Measurements from ENCODE around the gene NPLOC4. TPM values are rescaled to one million over a fixed set of nuclear protein-coding genes. Genes with fewer than 3 reads are reported as not detected.

NPLOC4 gene
- total and polyA plus RNA-seq, 2 of the 13 experiments (the other 11 are each of a cell fraction or from before 2014, with no cell fraction given) = 57.0 to 97.0 TPM

DNA sequence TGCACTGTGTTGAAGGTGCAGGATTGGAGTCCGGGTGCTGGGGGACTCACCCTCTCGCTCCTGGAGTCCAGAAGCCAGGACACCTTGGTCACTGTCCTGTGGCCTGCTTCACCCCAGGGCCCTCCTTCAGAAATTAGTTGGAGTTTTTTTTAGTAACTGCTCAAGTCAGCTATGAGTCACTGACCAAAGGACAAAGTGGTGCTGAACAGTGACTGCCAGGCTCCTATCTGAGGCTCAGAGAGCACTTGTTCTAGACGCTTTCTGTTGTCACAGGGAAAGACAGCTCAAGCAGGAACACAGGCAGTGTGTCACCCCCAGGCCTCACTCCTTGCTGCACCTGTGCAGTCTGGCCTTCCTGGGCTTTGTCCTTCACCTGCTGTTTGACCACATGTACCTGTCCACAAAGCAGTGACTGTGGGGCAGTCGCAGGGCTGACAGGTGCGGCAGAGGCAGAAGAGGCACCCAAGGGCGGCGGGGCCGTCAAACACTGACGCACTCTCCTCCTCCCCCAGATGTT is 80.7 kb downstream of the NPLOC4 start (continued):
- TF ChIP-seq, protein P1, sequence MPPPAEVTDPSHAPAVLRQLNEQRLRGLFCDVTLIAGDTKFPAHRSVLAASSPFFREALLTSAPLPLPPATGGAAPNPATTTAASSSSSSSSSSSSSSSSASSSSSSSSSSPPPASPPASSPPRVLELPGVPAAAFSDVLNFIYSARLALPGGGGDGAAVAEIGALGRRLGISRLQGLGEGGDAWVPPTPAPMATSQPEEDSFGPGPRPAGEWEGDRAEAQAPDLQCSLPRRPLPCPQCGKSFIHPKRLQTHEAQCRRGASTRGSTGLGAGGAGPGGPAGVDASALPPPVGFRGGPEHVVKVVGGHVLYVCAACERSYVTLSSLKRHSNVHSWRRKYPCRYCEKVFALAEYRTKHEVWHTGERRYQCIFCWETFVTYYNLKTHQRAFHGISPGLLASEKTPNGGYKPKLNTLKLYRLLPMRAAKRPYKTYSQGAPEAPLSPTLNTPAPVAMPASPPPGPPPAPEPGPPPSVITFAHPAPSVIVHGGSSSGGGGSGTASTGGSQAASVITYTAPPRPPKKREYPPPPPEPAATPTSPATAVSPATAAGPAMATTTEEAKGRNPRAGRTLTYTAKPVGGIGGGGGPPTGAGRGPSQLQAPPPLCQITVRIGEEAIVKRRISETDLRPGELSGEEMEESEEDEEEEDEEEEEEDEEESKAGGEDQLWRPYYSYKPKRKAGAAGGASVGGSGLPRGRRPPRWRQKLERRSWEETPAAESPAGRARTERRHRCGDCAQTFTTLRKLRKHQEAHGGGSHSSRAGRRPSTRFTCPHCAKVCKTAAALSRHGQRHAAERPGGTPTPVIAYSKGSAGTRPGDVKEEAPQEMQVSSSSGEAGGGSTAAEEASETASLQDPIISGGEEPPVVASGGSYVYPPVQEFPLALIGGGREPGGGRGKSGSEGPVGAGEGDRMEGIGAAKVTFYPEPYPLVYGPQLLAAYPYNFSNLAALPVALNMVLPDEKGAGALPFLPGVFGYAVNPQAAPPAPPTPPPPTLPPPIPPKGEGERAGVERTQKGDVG (CRISPR knock-in tag; IDR thresholded peaks at IDR 0.05; ENCODE audit: borderline replicate concordance) = no peak
- TF ChIP-seq YY1 (IDR thresholded peaks at IDR 0.05; ENCODE audit: insufficient read depth, insufficient replicate concordance, low read depth, low read length) (no peak), POLR2AphosphoS5 (IDR thresholded peaks at IDR 0.05; ENCODE audit: low read depth, low read length) (peak; percentile 26; the same call in 1 of the 2 replicates)

DNA sequence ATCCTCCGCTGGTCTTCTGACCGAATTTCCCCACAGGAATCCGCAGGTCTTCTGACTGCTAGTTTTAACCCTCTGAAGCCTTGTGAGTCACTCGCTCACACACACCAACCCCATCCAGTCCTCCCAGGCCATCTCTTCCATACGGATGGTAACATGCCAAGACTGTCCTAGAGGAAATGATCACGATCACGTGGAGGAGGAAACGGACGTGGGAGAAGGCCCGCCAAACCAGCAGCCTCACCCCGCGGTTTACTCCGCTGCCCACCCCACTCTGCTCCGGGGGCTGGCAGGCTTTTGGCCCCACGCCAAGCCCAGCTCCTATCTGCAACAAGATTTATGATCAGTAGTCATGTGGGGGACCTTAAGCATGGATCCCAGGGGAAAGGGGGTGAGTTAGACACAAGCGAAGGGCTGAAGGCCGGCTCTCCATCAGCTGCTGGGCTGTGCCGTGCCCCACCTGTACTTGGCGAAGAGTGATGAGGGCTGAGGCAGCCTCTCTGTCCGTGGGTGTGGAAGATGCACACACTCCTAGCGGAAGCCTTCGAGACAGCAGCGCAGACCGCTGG is 83.2 kb downstream of the NPLOC4 start:
- peak overlapping the region; percentile 67 for H3K27ac ChIP-seq (ENCODE audit: extremely low read length, insufficient read depth, low read length)
- ChIA-PET CTCF (ENCODE audit: low intra/inter-chr PET ratio, low total read pairs) (no interaction called here), POLR2A (no interaction called here)
- H3K9me3 ChIP-seq (ENCODE audit: low read length) = no peaks in the 10 kb centered on the region
- no peaks in the 10 kb centered on the region; a peak in 1 of 5 replicates for H3K27me3 ChIP-seq (ENCODE audit: control insufficient read depth in 1 of 2, insufficient read depth in 2 of 2, low read length in 2 of 2)
- intact Hi-C loops (cut with micrococcal nuclease; ENCODE audit: unreplicated experiment) = loop anchor here (2.0 kb wide), 1 partner anchor 23 kb away; no protein-coding TSS in a partner anchor
- in situ Hi-C loops (cut with HindIII; ENCODE audit: extremely low pct_ligation_motif_present, low pct_unique_long_range_greater_than_20kb) = no loop called here
- peaks cover 10% of the 10 kb centered on the region for H3K79me2 ChIP-seq (ENCODE audit: insufficient read depth, low read length)
- DNase-seq (ENCODE audit: low spot score) = no peak
- peak overlapping the region; percentile 95 to 97 (median 96) for H3K4me3 ChIP-seq (replicated peaks in 1 of 3; ENCODE audit: insufficient read depth in 1 of 3, low read depth in 2 of 3, low read length in 3 of 3)
- no peak for FAIRE-seq
- H3K9ac ChIP-seq (ENCODE audit: insufficient read depth, low read depth, low read length) = peak overlapping the region; percentile 79; the same call in 1 of the 2 replicates
- H3K36me3 ChIP-seq (replicated peaks in 1 of 2; ENCODE audit: control insufficient read depth in 1 of 2, insufficient read depth in 2 of 2, low read length in 2 of 2) = peaks cover 15 to 29% of the 10 kb centered on the region in 2 experiments
- no TSS peak for BruUV-seq (replicated peaks)
- 73% methylated on average over 23 of the region's 24 CpGs for WGBS (ENCODE audit: low lambda C conversion rate)
- peaks cover 4% of the 10 kb centered on the region; the same call in 1 of the 2 replicates for H4K20me1 ChIP-seq (ENCODE audit: insufficient read depth, low read length)
- H2AFZ ChIP-seq (ENCODE audit: low read length) = no peak overlapping the region
- peak; percentile 0; the same call in 2 of the 3 replicates for ATAC-seq
- H3K4me2 ChIP-seq (ENCODE audit: low read depth, low read length) = peak overlapping the region; percentile 98
- peaks cover 50% of the 10 kb centered on the region for H3K4me1 ChIP-seq (ENCODE audit: insufficient read depth, low read length)
- TF ChIP-seq ZNF430 (CRISPR knock-in tag; IDR thresholded peaks at IDR 0.05) = no peak
- 0 out of 2 replicates have a peak, but pooled peaks have one; percentile 34 for TF ChIP-seq ZNF354B (CRISPR knock-in tag; IDR thresholded peaks at IDR 0.05)
- TF ChIP-seq ZBTB38 (CRISPR knock-in tag; IDR thresholded peaks at IDR 0.05) = peak; percentile 90
- TF ChIP-seq ZNF768 (CRISPR knock-in tag; IDR thresholded peaks at IDR 0.05) = no peak
- TF ChIP-seq RFX1 (IDR thresholded peaks at IDR 0.05) = no peak
- TF ChIP-seq ZNF317 (CRISPR knock-in tag; IDR thresholded peaks at IDR 0.05) = 0 out of 2 replicates have a peak, but pooled peaks have one; percentile 24
- peak; percentile 63 for TF ChIP-seq AGO2 (optimal IDR thresholded peaks at IDR 0.05; ENCODE audit: low read depth, low read length)
- TF ChIP-seq RORA (CRISPR knock-in tag; IDR thresholded peaks at IDR 0.05) = no peak
- no peak for TF ChIP-seq THAP11 (CRISPR knock-in tag; IDR thresholded peaks at IDR 0.05)
- 0 out of 2 replicates have a peak, but pooled peaks have one; percentile 43 for TF ChIP-seq ZNF235 (CRISPR knock-in tag; IDR thresholded peaks at IDR 0.05; ENCODE audit: borderline replicate concordance)
- 0 out of 2 replicates have a peak, but pooled peaks have one; percentile 57 for TF ChIP-seq AKAP8 (CRISPR knock-in tag; IDR thresholded peaks at IDR 0.05)
- TF ChIP-seq ZC3H13 (CRISPR knock-in tag; IDR thresholded peaks at IDR 0.05) = peak; percentile 54; the same call in 1 of the 2 replicates
- TF ChIP-seq, protein P2, sequence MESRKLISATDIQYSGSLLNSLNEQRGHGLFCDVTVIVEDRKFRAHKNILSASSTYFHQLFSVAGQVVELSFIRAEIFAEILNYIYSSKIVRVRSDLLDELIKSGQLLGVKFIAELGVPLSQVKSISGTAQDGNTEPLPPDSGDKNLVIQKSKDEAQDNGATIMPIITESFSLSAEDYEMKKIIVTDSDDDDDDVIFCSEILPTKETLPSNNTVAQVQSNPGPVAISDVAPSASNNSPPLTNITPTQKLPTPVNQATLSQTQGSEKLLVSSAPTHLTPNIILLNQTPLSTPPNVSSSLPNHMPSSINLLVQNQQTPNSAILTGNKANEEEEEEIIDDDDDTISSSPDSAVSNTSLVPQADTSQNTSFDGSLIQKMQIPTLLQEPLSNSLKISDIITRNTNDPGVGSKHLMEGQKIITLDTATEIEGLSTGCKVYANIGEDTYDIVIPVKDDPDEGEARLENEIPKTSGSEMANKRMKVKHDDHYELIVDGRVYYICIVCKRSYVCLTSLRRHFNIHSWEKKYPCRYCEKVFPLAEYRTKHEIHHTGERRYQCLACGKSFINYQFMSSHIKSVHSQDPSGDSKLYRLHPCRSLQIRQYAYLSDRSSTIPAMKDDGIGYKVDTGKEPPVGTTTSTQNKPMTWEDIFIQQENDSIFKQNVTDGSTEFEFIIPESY (CRISPR knock-in tag; IDR thresholded peaks at IDR 0.05) = peak; percentile 55; the same call in 1 of the 2 replicates
- peak; percentile 60; the same call in 1 of the 2 replicates for TF ChIP-seq ZNF652 (CRISPR knock-in tag; IDR thresholded peaks at IDR 0.05; ENCODE audit: borderline replicate concordance, low read depth)
- 0 out of 2 replicates have a peak, but pooled peaks have one; percentile 12 for TF ChIP-seq ZNF331 (CRISPR knock-in tag; IDR thresholded peaks at IDR 0.05)
- 0 out of 2 replicates have a peak, but pooled peaks have one; percentile 15 for TF ChIP-seq KDM2A (CRISPR knock-in tag; IDR thresholded peaks at IDR 0.05; ENCODE audit: borderline replicate concordance, low read depth)

Measured in HepG2 (cell line).